SK-N-SH treated with all-trans-retinoic acid at 6 μM for 48 hours (cell line): ENCODE results near the gene RIPOR3.

Experiments used
- ARNTL ChIP-seq: fragments of 450-650 bp; formaldehyde crosslinking; IDR thresholded peaks from 2 replicates; pipeline ENCODE4 v1.5.0; 2020; ENCODE audit warnings: low read depth, mild to moderate bottlenecking, moderate library complexity, borderline replicate concordance
- CSDC2 ChIP-seq: fragments of 250-450 bp; sonication (Bioruptor Pico); IDR thresholded peaks from 2 replicates; pipeline ENCODE4 v1.5.0; 2020; ENCODE audit warnings: mild to moderate bottlenecking, moderate library complexity
- ISL1 ChIP-seq: fragments of 250-450 bp; sonication (Bioruptor Pico); IDR thresholded peaks from 2 replicates; pipeline ENCODE4 v2.1.2; 2022; ENCODE audit warnings: mild to moderate bottlenecking, moderate library complexity
- OSR1 ChIP-seq: fragments of 250-450 bp; sonication (Bioruptor Pico); IDR thresholded peaks from 2 replicates; pipeline ENCODE4 v1.8.0; 2022; ENCODE audit warnings: moderate library complexity, mild to moderate bottlenecking, inconsistent platforms
- RARB ChIP-seq: fragments of 250-450 bp; sonication (Bioruptor Pico); IDR thresholded peaks from 2 replicates; pipeline ENCODE4 v1.8.0; 2021; ENCODE audit warnings: mild to moderate bottlenecking, moderate library complexity
- TOX ChIP-seq: fragments of 250-450 bp; sonication (Bioruptor Pico); IDR thresholded peaks from 2 replicates; pipeline ENCODE4 v1.8.0; 2021; ENCODE audit warnings: mild to moderate bottlenecking, moderate library complexity, borderline replicate concordance
- ZC3H10 ChIP-seq: fragments of 250-450 bp; sonication (Bioruptor Pico); IDR thresholded peaks from 2 replicates; pipeline ENCODE4 v1.5.1; 2021; ENCODE audit warnings: mild to moderate bottlenecking, moderate library complexity
- ZFP3 ChIP-seq: fragments of 250-450 bp; sonication (Bioruptor Pico); IDR thresholded peaks from 2 replicates; pipeline ENCODE4 v1.5.0; 2020; ENCODE audit warnings: mild to moderate bottlenecking, moderate library complexity
- ZFP30 ChIP-seq: fragments of 450-650 bp; formaldehyde crosslinking; IDR thresholded peaks from 2 replicates; pipeline ENCODE4 v1.5.0; 2022; ENCODE audit warnings: mild to moderate bottlenecking, moderate library complexity
- ZNF565 ChIP-seq: fragments of 450-650 bp; formaldehyde crosslinking; conservative IDR thresholded peaks from 2 replicates; pipeline ENCODE4 v1.5.0; 2020; ENCODE audit warnings: low read depth, mild to moderate bottlenecking, moderate library complexity
- ZNF8 ChIP-seq: fragments of 450-650 bp; formaldehyde crosslinking; IDR thresholded peaks from 2 replicates; pipeline ENCODE4 v1.5.0; 2020; ENCODE audit warnings: mild to moderate bottlenecking, moderate library complexity
- TF ChIP-seq, protein P1 (sequence below): fragments of 250-450 bp; sonication (Bioruptor Pico); IDR thresholded peaks from 2 replicates; pipeline ENCODE4 v1.5.1; 2020; ENCODE audit warnings: low read depth, mild to moderate bottlenecking, moderate library complexity
- TF ChIP-seq, protein P2 (sequence below): fragments of 250-450 bp; sonication (Bioruptor Pico); IDR thresholded peaks from 2 replicates; pipeline ENCODE4 v1.5.1; 2021; ENCODE audit warnings: mild to moderate bottlenecking, moderate library complexity
- TF ChIP-seq, protein P3 (sequence below): fragments of 250-450 bp; sonication (Bioruptor Pico); IDR thresholded peaks from 2 replicates; pipeline ENCODE4 v1.8.0; 2020; ENCODE audit warnings: mild to moderate bottlenecking, moderate library complexity, borderline replicate concordance

DNA sequence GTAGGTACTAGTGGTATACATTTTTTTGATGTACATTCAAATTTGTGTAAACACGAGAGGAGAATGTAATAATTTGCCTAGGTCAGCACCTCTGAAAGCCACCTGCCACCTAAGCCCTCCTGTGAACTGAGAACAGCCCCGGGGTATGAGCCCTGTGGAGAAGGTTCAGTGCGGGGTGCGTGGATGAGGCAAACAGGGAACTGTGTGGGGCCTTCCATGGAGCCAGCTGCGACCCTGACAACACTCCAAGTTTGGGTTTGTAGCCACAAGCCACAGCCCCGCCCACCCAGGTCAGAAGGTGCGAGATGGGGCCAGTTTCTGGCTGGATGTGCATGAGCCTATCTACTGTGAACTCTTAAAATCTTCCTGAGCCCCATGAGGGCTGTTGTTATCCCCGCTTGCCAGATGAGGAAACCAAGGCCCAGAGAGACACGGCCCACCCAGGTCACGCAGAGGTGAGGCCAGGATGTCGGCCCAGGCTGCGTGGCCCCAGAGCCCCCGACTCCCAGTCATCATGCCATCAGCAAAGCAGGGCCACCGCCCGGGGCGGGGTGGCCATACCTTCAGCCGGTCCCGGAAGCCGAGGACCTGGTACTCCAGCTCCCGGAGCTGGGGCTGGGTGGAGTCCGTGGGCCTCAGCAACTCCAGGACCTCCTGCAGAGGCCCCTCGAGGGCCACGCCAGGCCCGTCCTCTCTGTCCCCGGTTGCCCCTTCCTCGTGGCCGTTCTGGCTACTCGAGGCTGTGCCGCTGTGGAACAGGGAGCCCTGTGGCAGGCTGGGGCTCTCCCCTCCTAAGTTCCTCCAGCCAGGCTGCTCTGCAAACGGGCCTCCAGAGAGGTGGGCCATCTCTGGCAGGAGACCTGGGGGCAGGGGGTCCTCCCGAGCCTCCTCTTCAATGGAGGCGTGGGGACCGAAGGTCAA lies 89.6 kb downstream of the RIPOR3 start:
- TF ChIP-seq ZC3H10 (CRISPR knock-in tag), result no peak
- no peak for TF ChIP-seq ZNF565 (CRISPR knock-in tag)
- no peak for TF ChIP-seq ZNF8 (CRISPR knock-in tag)
- TF ChIP-seq, protein P1, sequence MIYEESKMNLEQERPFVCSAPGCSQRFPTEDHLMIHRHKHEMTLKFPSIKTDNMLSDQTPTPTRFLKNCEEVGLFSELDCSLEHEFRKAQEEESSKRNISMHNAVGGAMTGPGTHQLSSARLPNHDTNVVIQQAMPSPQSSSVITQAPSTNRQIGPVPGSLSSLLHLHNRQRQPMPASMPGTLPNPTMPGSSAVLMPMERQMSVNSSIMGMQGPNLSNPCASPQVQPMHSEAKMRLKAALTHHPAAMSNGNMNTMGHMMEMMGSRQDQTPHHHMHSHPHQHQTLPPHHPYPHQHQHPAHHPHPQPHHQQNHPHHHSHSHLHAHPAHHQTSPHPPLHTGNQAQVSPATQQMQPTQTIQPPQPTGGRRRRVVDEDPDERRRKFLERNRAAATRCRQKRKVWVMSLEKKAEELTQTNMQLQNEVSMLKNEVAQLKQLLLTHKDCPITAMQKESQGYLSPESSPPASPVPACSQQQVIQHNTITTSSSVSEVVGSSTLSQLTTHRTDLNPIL (CRISPR knock-in tag), result no peak
- TF ChIP-seq OSR1 (CRISPR knock-in tag), result no peak
- TF ChIP-seq TOX (CRISPR knock-in tag), result no peak
- no peak for TF ChIP-seq ZFP3
- no peak for TF ChIP-seq CSDC2 (CRISPR knock-in tag)
- TF ChIP-seq ZFP30 (CRISPR knock-in tag), result no peak
- TF ChIP-seq, protein P2, sequence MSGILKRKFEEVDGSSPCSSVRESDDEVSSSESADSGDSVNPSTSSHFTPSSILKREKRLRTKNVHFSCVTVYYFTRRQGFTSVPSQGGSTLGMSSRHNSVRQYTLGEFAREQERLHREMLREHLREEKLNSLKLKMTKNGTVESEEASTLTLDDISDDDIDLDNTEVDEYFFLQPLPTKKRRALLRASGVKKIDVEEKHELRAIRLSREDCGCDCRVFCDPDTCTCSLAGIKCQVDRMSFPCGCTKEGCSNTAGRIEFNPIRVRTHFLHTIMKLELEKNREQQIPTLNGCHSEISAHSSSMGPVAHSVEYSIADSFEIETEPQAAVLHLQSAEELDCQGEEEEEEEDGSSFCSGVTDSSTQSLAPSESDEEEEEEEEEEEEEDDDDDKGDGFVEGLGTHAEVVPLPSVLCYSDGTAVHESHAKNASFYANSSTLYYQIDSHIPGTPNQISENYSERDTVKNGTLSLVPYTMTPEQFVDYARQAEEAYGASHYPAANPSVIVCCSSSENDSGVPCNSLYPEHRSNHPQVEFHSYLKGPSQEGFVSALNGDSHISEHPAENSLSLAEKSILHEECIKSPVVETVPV (CRISPR knock-in tag), result no peak
- TF ChIP-seq ARNTL (CRISPR knock-in tag), result no peak
- no peak for TF ChIP-seq RARB (CRISPR knock-in tag)
- no peak for TF ChIP-seq ISL1 (CRISPR knock-in tag)
- TF ChIP-seq, protein P3, sequence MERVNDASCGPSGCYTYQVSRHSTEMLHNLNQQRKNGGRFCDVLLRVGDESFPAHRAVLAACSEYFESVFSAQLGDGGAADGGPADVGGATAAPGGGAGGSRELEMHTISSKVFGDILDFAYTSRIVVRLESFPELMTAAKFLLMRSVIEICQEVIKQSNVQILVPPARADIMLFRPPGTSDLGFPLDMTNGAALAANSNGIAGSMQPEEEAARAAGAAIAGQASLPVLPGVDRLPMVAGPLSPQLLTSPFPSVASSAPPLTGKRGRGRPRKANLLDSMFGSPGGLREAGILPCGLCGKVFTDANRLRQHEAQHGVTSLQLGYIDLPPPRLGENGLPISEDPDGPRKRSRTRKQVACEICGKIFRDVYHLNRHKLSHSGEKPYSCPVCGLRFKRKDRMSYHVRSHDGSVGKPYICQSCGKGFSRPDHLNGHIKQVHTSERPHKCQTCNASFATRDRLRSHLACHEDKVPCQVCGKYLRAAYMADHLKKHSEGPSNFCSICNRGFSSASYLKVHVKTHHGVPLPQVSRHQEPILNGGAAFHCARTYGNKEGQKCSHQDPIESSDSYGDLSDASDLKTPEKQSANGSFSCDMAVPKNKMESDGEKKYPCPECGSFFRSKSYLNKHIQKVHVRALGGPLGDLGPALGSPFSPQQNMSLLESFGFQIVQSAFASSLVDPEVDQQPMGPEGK (CRISPR knock-in tag), result no peak
